GM06990 (cell line): ENCODE results near the gene INVS.
"Not testable (repeated sequence)": the region's sequence is repeated elsewhere in the genome, so short reads cannot be mapped to it uniquely, and the experiment has no call there.

Experiments
- DNase-seq: peaks from one replicate; pipeline ENCODE4 v3.0.0-alpha.2; 2011; ENCODE audit not compliant: insufficient read length; ENCODE audit errors: extremely low read depth
- H3K27me3 ChIP-seq: replicated peaks from 2 replicates; pipeline ENCODE4 v1.6.0; 2011; ENCODE audit warnings: low read length; ENCODE audit not compliant: control insufficient read depth, insufficient read depth
- H3K36me3 ChIP-seq: 2 replicates; pipeline ENCODE4 v1.5.1; 2011; ENCODE audit warnings: low read length; ENCODE audit not compliant: control insufficient read depth, insufficient read depth
- H3K4me3 ChIP-seq: replicated peaks from 2 replicates; pipeline ENCODE4 v1.5.1; 2011; ENCODE audit warnings: low read depth, mild to moderate bottlenecking, control low read depth, low read length
- CTCF ChIP-seq: IDR thresholded peaks from 2 replicates; pipeline ENCODE4 v1.5.1; 2011; ENCODE audit warnings: low read length, control low read depth, mild to moderate bottlenecking, inconsistent platforms; ENCODE audit not compliant: insufficient read depth, poor library complexity, severe bottlenecking

The INVS gene

DNA sequence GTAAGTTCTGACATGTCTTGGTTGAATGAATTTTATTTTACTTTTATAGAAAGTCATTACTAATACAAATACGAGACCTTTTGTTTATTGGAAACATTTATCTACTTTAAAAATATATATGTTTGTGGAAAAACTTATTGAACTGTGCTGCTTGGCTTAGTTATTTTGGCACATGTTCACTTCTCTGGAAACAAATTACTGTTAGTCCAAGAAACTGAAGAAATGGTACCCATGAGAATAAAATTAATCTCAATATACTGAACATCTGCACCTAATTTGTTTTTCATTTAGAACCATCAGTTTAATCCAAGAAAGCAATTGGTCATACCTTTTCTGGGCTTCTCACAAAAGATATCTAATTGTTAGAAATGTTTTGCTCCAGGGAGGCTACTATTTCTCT lies 32.2 kb downstream of the INVS start:
- Histone ChIP-seq H3K36me3 (peaks cover 2% of the 10 kb centered on the region), H3K4me3 (no peak overlapping the region), H3K27me3 (no peaks in the 10 kb centered on the region)
- no peak for TF ChIP-seq CTCF
- DNase-seq: no peak

- TF ChIP-seq CTCF: no peak
- H3K36me3 ChIP-seq: peaks cover 2% of the 10 kb centered on the region
- H3K27me3 ChIP-seq: no peaks in the 10 kb centered on the region
- no peak for DNase-seq
- no peak overlapping the region for H3K4me3 ChIP-seq
Measured at GRCh38 chr9:100131875-100132430, 32.9 kb downstream of the INVS start.

GRCh38 chr9:100134731-100135130 lies 35.7 kb downstream of the INVS start:
- no peak for TF ChIP-seq CTCF
- Histone ChIP-seq H3K36me3 (no peaks in the 10 kb centered on the region; the same call in none of the 2 replicates), H3K27me3 (no peaks in the 10 kb centered on the region), H3K4me3 (no peak overlapping the region)
- DNase-seq: no peak

DNA sequence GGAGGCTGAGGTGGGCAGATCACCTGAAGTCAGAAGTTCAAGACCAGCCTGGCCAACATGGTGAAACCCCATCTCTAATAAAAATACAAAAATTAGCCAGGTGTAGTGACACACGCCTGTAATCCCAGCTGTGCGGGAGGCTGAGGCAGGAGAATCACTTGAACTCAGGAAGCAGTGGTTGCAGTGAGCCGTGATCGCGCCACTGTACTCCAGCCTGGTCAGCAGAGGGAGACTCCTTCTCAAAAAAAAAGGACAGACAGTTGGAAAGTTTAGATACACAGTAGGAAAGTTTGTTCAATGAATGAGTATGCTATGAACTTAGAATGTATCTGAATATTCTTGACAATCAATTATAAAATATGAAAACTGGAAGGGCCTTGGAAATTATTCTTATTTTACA lies 37.8 kb downstream of the INVS start:
- H3K4me3 ChIP-seq, H3K27me3 ChIP-seq, DNase-seq, H3K36me3 ChIP-seq: not testable (repeated sequence)

DNA sequence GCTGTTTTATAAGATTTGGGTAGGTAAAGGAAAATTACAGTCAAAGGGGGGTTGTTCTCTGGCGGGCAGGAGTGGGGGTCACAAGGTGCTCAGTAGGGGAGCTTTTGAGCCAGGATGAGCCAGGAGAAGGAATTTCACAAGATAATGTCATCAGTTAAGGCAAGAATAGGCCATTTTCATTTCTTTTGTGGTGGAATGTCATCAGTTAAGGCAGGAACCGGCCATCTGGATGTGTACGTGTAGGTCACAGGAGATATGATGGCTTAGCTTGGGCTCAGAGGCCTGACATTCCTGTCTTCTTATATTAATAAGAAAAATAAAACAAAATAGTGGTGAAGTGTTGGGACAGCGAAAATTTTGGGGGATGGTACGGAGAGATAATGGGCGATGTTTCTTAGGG lies 41.3 kb downstream of the INVS start:
- not testable (repeated sequence) for H3K27me3 ChIP-seq, H3K4me3 ChIP-seq

GRCh38 chr9:100141862-100142261 lies 42.8 kb downstream of the INVS start:
- H3K27me3 ChIP-seq, H3K36me3 ChIP-seq, H3K4me3 ChIP-seq, DNase-seq: not testable (repeated sequence)

More for the DNA sequence above, 41.3 kb downstream of the INVS start:
- H3K36me3 ChIP-seq, DNase-seq: not testable (repeated sequence)

- not testable (repeated sequence) for H3K4me3 ChIP-seq, H3K36me3 ChIP-seq, H3K27me3 ChIP-seq, DNase-seq
Measured at GRCh38 chr9:100145167-100145934, 46.3 kb downstream of the INVS start.

GRCh38 chr9:100145976-100146375 lies 46.9 kb downstream of the INVS start:
- not testable (repeated sequence) for H3K27me3 ChIP-seq, DNase-seq, H3K36me3 ChIP-seq, H3K4me3 ChIP-seq
